ENCODE results near the gene TREML2. TPM values are rescaled to one million over a fixed set of nuclear protein-coding genes. Genes with fewer than 3 reads are reported as not detected.

The TREML2 gene
- polyA plus RNA-seq, 1 donor: 0.43 TPM

GRCh38 chr6:41229721-41230120 lies 28.8 kb upstream of the TREML2 start:
- Histone ChIP-seq H3K4me1 (ENCODE audit: control insufficient read depth, insufficient read depth, low read length) (no peaks in the 10 kb centered on the region), H3K4me3 (ENCODE audit: low read length) (no peak overlapping the region), H3K27me3 (ENCODE audit: control insufficient read depth, insufficient read depth, low read length) (peaks cover 34% of the 10 kb centered on the region), H3K9me3 (ENCODE audit: control insufficient read depth, low read depth, low read length) (no peaks in the 10 kb centered on the region), H3K27ac (ENCODE audit: low read length) (no peak overlapping the region), H3K36me3 (ENCODE audit: control insufficient read depth, insufficient read depth, low read length) (no peaks in the 10 kb centered on the region)
- no peak for DNase-seq
- no CpG with 5 or more reads among the region's 4 CpGs for WGBS (ENCODE audit: insufficient coverage, low lambda C conversion rate)

GRCh38 chr6:41228616-41229015 lies 27.7 kb upstream of the TREML2 start:
- H3K36me3 ChIP-seq (ENCODE audit: control insufficient read depth, insufficient read depth, low read length): no peaks in the 10 kb centered on the region
- no peak for DNase-seq
- H3K9me3 ChIP-seq (ENCODE audit: control insufficient read depth, low read depth, low read length): no peaks in the 10 kb centered on the region
- peaks cover 42% of the 10 kb centered on the region for H3K27me3 ChIP-seq (ENCODE audit: control insufficient read depth, insufficient read depth, low read length)
- no peaks in the 10 kb centered on the region for H3K4me1 ChIP-seq (ENCODE audit: control insufficient read depth, insufficient read depth, low read length)
- no CpG with 5 or more reads among the region's 5 CpGs for WGBS (ENCODE audit: insufficient coverage, low lambda C conversion rate)
- H3K27ac ChIP-seq (ENCODE audit: low read length): no peak overlapping the region
- no peak overlapping the region for H3K4me3 ChIP-seq (ENCODE audit: low read length)

- Histone ChIP-seq H3K36me3 (ENCODE audit: control insufficient read depth, insufficient read depth, low read length) (no peaks in the 10 kb centered on the region), H3K4me1 (ENCODE audit: control insufficient read depth, insufficient read depth, low read length) (no peaks in the 10 kb centered on the region), H3K4me3 (ENCODE audit: low read length) (no peak within 1 kb of the TSS), H3K9me3 (ENCODE audit: control insufficient read depth, low read depth, low read length) (no peaks in the 10 kb centered on the region), H3K27ac (ENCODE audit: low read length) (no peak within 1 kb of the TSS), H3K27me3 (ENCODE audit: control insufficient read depth, insufficient read depth, low read length) (peaks cover 43% of the 10 kb centered on the region)
- no peak for DNase-seq
- WGBS (ENCODE audit: insufficient coverage, low lambda C conversion rate): no CpG with 5 or more reads among the region's 5 CpGs
Measured at GRCh38 chr6:41228096-41228495, 27.1 kb upstream of the TREML2 start, which contains the start of gene TREML4. Gene TREML4, plus strand, starts transcription at chr6:41228349. Its CDS starts 79 bp downstream, at chr6:41228428.

GRCh38 chr6:41226752-41227151 lies 25.8 kb upstream of the TREML2 start:
- no peak for DNase-seq
- Histone ChIP-seq H3K27me3 (ENCODE audit: control insufficient read depth, insufficient read depth, low read length) (peaks cover 38% of the 10 kb centered on the region), H3K36me3 (ENCODE audit: control insufficient read depth, insufficient read depth, low read length) (no peaks in the 10 kb centered on the region), H3K4me3 (ENCODE audit: low read length) (no peak overlapping the region), H3K4me1 (ENCODE audit: control insufficient read depth, insufficient read depth, low read length) (no peaks in the 10 kb centered on the region), H3K27ac (ENCODE audit: low read length) (no peak overlapping the region), H3K9me3 (ENCODE audit: control insufficient read depth, low read depth, low read length) (no peaks in the 10 kb centered on the region)
- WGBS (ENCODE audit: insufficient coverage, low lambda C conversion rate): no CpG with 5 or more reads among the region's 3 CpGs

DNA sequence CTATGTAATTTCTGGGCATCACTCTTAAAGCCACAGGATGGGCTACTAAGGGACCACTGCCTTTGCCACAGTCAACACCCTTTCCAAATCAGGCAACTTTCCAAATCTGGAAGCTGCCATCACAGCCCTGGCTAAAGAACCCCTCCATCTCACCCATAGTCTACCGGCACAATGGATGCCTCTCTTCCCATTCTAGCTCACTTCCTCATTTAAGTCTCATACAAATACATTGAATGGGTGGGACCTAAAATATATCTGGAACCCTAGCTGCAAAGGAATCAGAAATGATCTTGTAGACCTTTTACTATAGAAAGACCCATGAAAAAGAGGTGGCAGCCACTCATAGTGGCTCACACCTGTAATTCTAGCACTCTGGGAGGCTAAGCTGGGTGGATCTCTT lies 23.9 kb upstream of the TREML2 start:
- Histone ChIP-seq H3K4me3 (ENCODE audit: low read length) (no peak overlapping the region), H3K27me3 (ENCODE audit: control insufficient read depth, insufficient read depth, low read length) (peaks cover 35% of the 10 kb centered on the region), H3K9me3 (ENCODE audit: control insufficient read depth, low read depth, low read length) (no peaks in the 10 kb centered on the region), H3K27ac (ENCODE audit: low read length) (no peak overlapping the region), H3K4me1 (ENCODE audit: control insufficient read depth, insufficient read depth, low read length) (no peaks in the 10 kb centered on the region), H3K36me3 (ENCODE audit: control insufficient read depth, insufficient read depth, low read length) (no peaks in the 10 kb centered on the region)
- no peak for DNase-seq
- WGBS (ENCODE audit: insufficient coverage, low lambda C conversion rate): no CpG with 5 or more reads among the region's 1 CpG

DNA sequence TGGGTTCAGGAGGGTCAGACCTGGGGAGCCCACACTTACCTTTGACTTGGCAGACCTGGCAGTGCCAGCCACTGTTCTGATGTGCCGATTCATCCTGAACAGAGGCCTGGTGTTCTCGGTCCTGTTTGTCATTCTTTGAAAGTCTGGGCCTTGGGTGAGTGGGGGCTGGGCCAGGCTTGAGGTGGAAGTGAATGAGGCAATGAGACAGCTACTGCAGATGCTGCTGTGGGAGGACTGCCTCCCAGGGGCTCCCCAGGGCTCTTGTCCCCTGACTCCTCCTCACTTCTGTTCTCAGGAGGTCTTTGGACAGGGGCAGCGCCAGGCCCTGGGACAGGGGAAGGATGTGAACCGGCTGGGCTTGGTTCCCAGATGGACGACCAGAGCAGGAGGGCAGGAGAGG lies 21.6 kb upstream of the TREML2 start:
- Histone ChIP-seq H3K27ac (ENCODE audit: low read length) (no peak overlapping the region), H3K27me3 (ENCODE audit: control insufficient read depth, insufficient read depth, low read length) (peaks cover 25% of the 10 kb centered on the region), H3K36me3 (ENCODE audit: control insufficient read depth, insufficient read depth, low read length) (no peaks in the 10 kb centered on the region), H3K9me3 (ENCODE audit: control insufficient read depth, low read depth, low read length) (no peaks in the 10 kb centered on the region), H3K4me3 (ENCODE audit: low read length) (no peak overlapping the region), H3K4me1 (ENCODE audit: control insufficient read depth, insufficient read depth, low read length) (no peaks in the 10 kb centered on the region)
- DNase-seq: no peak
- no CpG with 5 or more reads among the region's 5 CpGs for WGBS (ENCODE audit: insufficient coverage, low lambda C conversion rate)

DNA sequence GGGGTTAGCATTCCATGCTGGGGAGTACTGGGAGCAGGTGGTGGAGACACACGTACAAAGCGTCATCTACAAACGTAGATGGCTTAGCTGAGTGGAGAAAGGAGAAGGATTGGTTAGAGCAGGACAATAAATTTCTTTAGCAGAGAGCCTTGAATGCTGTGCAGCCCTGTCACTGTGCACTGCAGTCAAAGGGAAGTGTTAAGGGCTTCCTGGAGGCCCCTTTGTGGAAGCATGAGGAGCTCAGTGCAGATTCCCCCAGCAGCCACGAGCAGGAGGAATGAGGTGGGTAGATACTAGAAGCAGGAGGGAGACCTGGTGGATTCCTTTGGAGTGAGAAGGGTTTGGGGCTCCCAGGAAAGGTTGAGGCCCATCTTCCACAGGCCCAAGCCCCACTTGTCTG lies 21.1 kb upstream of the TREML2 start:
- no peaks in the 10 kb centered on the region for H3K4me1 ChIP-seq (ENCODE audit: control insufficient read depth, insufficient read depth, low read length)
- H3K27me3 ChIP-seq (ENCODE audit: control insufficient read depth, insufficient read depth, low read length): peaks cover 24% of the 10 kb centered on the region
- no peaks in the 10 kb centered on the region for H3K9me3 ChIP-seq (ENCODE audit: control insufficient read depth, low read depth, low read length)
- no peak overlapping the region for H3K4me3 ChIP-seq (ENCODE audit: low read length)
- H3K27ac ChIP-seq (ENCODE audit: low read length): no peak overlapping the region
- no peak for DNase-seq
- no CpG with 5 or more reads among the region's 4 CpGs for WGBS (ENCODE audit: insufficient coverage, low lambda C conversion rate)
- H3K36me3 ChIP-seq (ENCODE audit: control insufficient read depth, insufficient read depth, low read length): no peaks in the 10 kb centered on the region

- no peaks in the 10 kb centered on the region for H3K9me3 ChIP-seq (ENCODE audit: control insufficient read depth, low read depth, low read length)
- H3K4me1 ChIP-seq (ENCODE audit: control insufficient read depth, insufficient read depth, low read length): no peaks in the 10 kb centered on the region
- H3K36me3 ChIP-seq (ENCODE audit: control insufficient read depth, insufficient read depth, low read length): no peaks in the 10 kb centered on the region
- no peak overlapping the region for H3K4me3 ChIP-seq (ENCODE audit: low read length)
- WGBS (ENCODE audit: insufficient coverage, low lambda C conversion rate): no CpG with 5 or more reads among the region's 5 CpGs
- H3K27ac ChIP-seq (ENCODE audit: low read length): no peak overlapping the region
- no peaks in the 10 kb centered on the region for H3K27me3 ChIP-seq (ENCODE audit: control insufficient read depth, insufficient read depth, low read length)
- no peak for DNase-seq
Measured at GRCh38 chr6:41216616-41217015, 15.7 kb upstream of the TREML2 start.

- no peaks in the 10 kb centered on the region for H3K9me3 ChIP-seq (ENCODE audit: control insufficient read depth, low read depth, low read length)
- 40% methylated on average over 1 of the region's 5 CpGs for WGBS (ENCODE audit: insufficient coverage, low lambda C conversion rate)
- no peak for DNase-seq
- no peak overlapping the region for H3K4me3 ChIP-seq (ENCODE audit: low read length)
- H3K4me1 ChIP-seq (ENCODE audit: control insufficient read depth, insufficient read depth, low read length): no peaks in the 10 kb centered on the region
- H3K27ac ChIP-seq (ENCODE audit: low read length): no peak overlapping the region
- no peaks in the 10 kb centered on the region for H3K27me3 ChIP-seq (ENCODE audit: control insufficient read depth, insufficient read depth, low read length)
- no peaks in the 10 kb centered on the region for H3K36me3 ChIP-seq (ENCODE audit: control insufficient read depth, insufficient read depth, low read length)
Measured at GRCh38 chr6:41215777-41216176, 14.8 kb upstream of the TREML2 start.

DNA sequence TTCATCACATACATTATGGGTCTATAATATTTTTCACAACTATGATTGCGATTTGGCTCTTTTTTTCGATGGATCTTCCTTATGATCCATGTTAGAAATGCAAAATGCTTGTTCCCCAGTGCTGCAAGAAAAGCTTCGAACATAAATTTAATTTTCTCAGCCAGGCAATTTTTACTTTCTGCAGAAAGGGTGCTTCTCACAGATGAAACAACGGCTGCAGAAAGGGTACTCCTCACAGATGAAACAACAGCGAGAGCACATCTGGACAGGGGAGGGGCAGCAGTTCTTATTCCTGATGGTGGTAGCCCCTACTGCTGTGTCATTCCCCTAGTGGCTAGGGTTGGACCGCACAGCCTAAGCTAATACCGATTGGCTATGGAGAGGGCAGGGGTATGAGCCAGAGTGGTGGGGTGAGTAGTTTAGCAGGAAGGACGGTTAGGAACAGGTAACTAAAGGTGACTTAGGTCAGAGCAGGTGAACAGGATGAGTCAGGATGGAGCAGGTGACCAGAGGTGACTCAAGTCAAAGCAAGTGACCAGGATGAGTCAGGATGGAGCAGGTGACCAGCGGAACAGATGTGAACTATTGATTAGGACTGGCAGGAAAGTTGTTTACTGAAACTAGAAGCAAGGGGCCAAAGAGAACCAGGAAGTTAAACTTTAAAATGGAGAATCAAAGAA lies 13.8 kb upstream of the TREML2 start:
- Histone ChIP-seq H3K27ac (ENCODE audit: low read length) (no peak overlapping the region), H3K4me3 (ENCODE audit: low read length) (no peak overlapping the region), H3K36me3 (ENCODE audit: control insufficient read depth, insufficient read depth, low read length) (no peaks in the 10 kb centered on the region), H3K4me1 (ENCODE audit: control insufficient read depth, insufficient read depth, low read length) (peaks cover 4% of the 10 kb centered on the region), H3K9me3 (ENCODE audit: control insufficient read depth, low read depth, low read length) (no peaks in the 10 kb centered on the region), H3K27me3 (ENCODE audit: control insufficient read depth, insufficient read depth, low read length) (no peaks in the 10 kb centered on the region)
- no peak for DNase-seq
- 88% methylated on average over 5 of the region's 9 CpGs for WGBS (ENCODE audit: insufficient coverage, low lambda C conversion rate)
